Ishikawa (cell line): Measurements from ENCODE around the gene SPINK4.

Source experiments
- CEBPB ChIP-seq: IDR thresholded peaks from 2 replicates; pipeline ENCODE4 v1.6.1; 2012
- CREB1 ChIP-seq: IDR thresholded peaks from 2 replicates; pipeline ENCODE4 v1.6.1; 2012; ENCODE audit warnings: low read depth
- EGR1 ChIP-seq: IDR thresholded peaks from 2 replicates; pipeline ENCODE4 v1.6.1; 2012
- EP300 ChIP-seq: IDR thresholded peaks from 2 replicates; pipeline ENCODE4 v1.6.1; 2012; ENCODE audit warnings: borderline replicate concordance
- FOXM1 ChIP-seq: IDR thresholded peaks from 2 replicates; pipeline ENCODE4 v1.6.1; 2012; ENCODE audit warnings: low read depth, borderline replicate concordance
- NFIC ChIP-seq: IDR thresholded peaks from 2 replicates; pipeline ENCODE4 v1.6.1; 2012
- RAD21 ChIP-seq: IDR thresholded peaks from 2 replicates; pipeline ENCODE4 v1.6.1; 2012; ENCODE audit warnings: low read depth
- REST ChIP-seq: IDR thresholded peaks from 2 replicates; pipeline ENCODE4 v1.6.1; 2012; ENCODE audit warnings: low read depth, mild to moderate bottlenecking
- TAF1 ChIP-seq: IDR thresholded peaks from 2 replicates; pipeline ENCODE4 v1.6.1; 2012; ENCODE audit warnings: low read depth, mild to moderate bottlenecking
- TCF12 ChIP-seq: IDR thresholded peaks from 2 replicates; pipeline ENCODE4 v1.6.1; 2012; ENCODE audit warnings: low read depth
- TEAD4 ChIP-seq: IDR thresholded peaks from 2 replicates; pipeline ENCODE4 v1.6.1; 2012
- USF1 ChIP-seq: IDR thresholded peaks from 2 replicates; pipeline ENCODE4 v1.6.1; 2012
- YY1 ChIP-seq: IDR thresholded peaks from 2 replicates; pipeline ENCODE4 v1.6.1; 2012; ENCODE audit warnings: low read depth
- ZBTB7A ChIP-seq: IDR thresholded peaks from 2 replicates; pipeline ENCODE4 v1.6.1; 2012; ENCODE audit warnings: low read depth
- TF ChIP-seq, protein P1 (sequence below): IDR thresholded peaks from 2 replicates; pipeline ENCODE4 v1.6.1; 2012

SPINK4 gene

GRCh38 chr9:33230756-33231622 lies 9.0 kb upstream of the SPINK4 start:
- TF ChIP-seq YY1 = no peak
- no peak for TF ChIP-seq TAF1
- TF ChIP-seq, protein P1, sequence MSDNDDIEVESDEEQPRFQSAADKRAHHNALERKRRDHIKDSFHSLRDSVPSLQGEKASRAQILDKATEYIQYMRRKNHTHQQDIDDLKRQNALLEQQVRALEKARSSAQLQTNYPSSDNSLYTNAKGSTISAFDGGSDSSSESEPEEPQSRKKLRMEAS = no peak

DNA sequence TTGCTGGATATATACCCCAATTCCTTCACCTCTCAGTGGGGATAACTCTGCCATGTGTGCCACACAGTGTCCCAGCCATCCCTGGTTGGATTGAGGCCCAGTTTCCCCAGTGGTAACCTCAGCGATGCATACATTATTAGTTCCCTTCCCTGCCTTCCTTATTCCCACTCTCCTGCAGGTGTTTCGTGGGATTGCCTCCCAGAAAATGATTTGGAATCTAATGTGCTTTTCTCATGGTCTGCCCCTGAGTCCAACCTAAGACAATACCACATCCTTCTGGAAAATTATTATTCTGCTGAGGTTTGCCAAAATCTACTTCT lies 8.4 kb upstream of the SPINK4 start:
- TF ChIP-seq EP300 (no peak), USF1 (no peak), CEBPB (no peak), TEAD4 (no peak), RAD21 (no peak), CREB1 (no peak), TCF12 (no peak), EGR1 (no peak), YY1 (no peak), TAF1 (no peak), FOXM1 (no peak), NFIC (no peak), REST (no peak), ZBTB7A (no peak)
- TF ChIP-seq, protein P1 = no peak

DNA sequence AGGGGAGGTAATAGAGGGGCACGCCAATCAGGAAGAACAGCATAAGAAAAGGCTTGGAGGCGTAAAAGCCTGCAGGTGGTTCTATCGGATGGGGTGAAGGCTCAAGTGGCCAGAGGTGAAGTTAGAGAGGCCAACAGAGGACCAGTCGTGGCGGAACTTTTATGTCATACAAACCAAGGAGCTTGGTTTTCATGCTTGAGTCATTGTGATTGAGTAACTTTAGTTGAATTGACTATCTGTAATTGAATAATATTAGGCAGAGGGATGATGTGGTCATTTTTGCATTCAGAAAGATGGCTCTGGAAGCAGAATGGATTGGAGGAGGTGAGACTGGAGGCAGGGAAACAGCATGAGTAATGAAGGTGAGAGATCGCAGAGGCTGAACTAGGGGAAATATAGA lies 7.2 kb upstream of the SPINK4 start:
- TF ChIP-seq USF1 (no peak), EGR1 (no peak), TAF1 (no peak), CEBPB (no peak), EP300 (no peak), YY1 (no peak), CREB1 (no peak), RAD21 (no peak), TEAD4 (no peak), FOXM1 (no peak), ZBTB7A (no peak)
- TF ChIP-seq, protein P1 = no peak

DNA sequence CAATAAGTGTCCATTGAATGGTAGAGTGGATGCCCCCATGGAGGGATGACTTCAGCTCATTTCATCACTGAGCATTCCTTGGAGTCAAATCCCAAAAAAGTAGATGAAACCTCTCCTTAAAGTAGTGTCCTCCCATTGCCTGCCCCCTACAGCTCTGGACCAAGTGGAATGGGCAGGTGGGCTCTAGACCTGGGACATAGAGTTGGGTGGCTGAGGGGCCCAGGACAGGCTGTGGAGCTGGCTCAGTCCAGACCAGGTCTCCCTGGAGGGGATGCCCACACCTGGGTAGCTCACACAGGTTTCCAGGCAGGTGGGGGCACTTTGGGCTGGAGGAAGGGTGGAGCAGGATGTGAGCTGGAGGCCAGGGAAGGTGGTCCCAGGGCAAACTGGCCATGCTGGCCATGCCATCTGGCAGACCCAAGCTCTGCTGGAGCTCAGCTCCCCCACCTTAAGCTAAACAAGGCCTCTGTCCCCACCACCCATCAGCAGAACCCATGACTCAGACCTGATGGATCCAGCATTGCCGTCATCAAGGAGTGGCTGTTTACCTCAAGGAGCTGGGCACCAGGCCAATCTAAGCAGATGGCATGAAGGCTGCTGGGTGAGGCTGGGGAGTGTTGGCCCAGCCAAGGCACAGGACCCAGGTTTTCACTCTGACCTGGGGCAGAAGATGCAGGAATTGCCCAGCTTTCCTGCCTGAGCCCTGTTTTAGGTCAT lies 6.2 kb upstream of the SPINK4 start:
- TF ChIP-seq YY1 = no peak
- 0 out of 2 replicates have a peak, but pooled peaks have one; percentile 8 for TF ChIP-seq USF1
- peak; percentile 81 for TF ChIP-seq TCF12
- TF ChIP-seq FOXM1 = no peak
- 0 out of 2 replicates have a peak, but pooled peaks have one; percentile 36 for TF ChIP-seq TEAD4
- no peak for TF ChIP-seq CEBPB
- TF ChIP-seq NFIC = peak; percentile 92
- TF ChIP-seq EP300 = peak; percentile 82
- TF ChIP-seq, protein P1 = peak; percentile 28; the same call in 1 of the 2 replicates

- TF ChIP-seq, protein P1 = no peak
- TF ChIP-seq CREB1 (no peak), TEAD4 (no peak), REST (no peak), USF1 (no peak), EP300 (no peak), NFIC (no peak), TCF12 (no peak), EGR1 (no peak), YY1 (no peak), CEBPB (no peak), ZBTB7A (no peak)
These were observed 5.2 kb upstream of the SPINK4 start for GRCh38 chr9:33234511-33235467.
